Activated naive CD4-positive, alpha-beta T cell treated with anti-CD3 and anti-CD28 coated beads, Interleukin-2, amount 50 U/mL, for 16 hours (primary cell): ENCODE data around the gene DOCK7.

ENCODE experiments used
- DNase-seq: peaks from one replicate; pipeline ENCODE4 v3.0.0-alpha.2; 2020

Gene DOCK7

DNA sequence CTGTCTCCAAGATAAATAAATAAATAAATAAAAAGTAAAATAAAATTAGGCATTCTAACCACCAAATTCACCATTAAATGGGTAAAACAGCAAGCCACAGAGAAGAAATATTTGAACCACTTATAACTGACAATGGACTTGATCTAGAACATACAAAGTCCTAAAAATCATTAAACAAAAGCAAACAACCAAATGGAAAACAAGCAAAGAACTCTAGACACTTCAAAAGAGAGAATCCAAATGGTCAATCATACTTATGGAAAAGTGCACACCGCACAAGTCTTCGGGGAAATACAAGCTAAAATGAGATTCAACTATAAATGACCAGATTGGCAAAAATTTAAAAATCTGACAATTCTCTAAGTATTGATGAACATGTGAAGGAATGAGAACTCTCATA, 164.3 kb downstream of the DOCK7 start:
- no peak for DNase-seq

- no peak for DNase-seq
These were observed 171.6 kb downstream of the DOCK7 start for GRCh38 chr1:62516600-62516999.

- no peak for DNase-seq
These were observed 173.3 kb downstream of the DOCK7 start for GRCh38 chr1:62514746-62515423.

DNA sequence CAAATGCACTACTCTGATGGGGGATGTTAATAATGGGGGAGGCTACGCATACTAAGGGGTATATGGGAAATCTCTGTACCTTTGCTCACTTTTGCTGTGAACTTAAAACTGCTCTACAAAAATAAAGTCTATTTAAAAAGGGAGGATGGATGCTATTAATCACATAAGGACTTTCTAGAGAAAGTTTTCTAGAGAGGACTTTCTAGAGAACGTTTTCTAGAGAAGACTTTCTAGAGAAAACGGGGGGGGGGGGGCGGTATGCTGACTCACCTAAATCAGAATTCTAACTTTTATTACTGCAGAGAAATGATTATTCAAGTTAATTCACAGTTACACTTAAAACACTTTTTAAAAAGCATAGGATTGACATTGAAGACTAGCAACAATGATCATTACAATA, 175.2 kb downstream of the DOCK7 start:
- DNase-seq, result no peak

DNA sequence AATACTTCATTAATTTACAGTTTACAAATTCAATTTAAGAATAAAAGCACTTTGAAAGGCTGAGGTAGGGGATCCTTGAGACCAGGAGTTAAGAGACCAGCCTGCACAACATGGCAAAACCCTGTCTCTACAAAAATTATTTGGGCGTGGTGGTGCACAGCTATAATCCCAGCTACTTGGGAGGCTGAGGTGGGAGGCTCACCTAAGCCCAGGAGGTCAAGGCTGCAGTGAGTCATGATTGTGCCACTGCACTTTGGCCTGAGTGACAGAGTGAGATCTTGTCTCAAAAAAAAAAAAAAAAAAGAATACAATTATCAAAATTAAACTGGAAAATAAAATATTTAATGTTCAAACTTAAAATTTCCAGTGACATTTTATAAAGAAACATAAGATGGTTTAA, 179.2 kb downstream of the DOCK7 start:
- DNase-seq, result no peak

- DNase-seq, result no peak
These were observed 179.9 kb downstream of the DOCK7 start for GRCh38 chr1:62508187-62508758.

DNA sequence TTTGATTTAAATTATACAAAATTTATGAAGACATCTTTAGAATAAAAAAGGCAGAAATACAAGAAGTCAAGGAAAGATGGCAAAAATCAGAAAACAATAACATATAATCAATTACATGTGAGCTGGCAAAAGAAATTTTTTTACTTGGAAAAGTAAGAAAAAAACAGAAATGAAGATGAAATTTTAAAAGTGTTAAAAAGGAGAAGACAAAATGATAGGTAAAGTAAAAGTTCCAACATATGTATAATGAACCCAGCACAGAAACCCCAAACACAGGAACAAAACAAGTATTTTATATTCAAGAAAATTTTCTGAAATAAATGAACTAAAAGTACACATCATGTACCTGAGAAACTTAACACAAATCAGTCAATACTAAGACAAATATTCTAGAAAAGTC, 188.0 kb downstream of the DOCK7 start:
- no peak for DNase-seq

DNA sequence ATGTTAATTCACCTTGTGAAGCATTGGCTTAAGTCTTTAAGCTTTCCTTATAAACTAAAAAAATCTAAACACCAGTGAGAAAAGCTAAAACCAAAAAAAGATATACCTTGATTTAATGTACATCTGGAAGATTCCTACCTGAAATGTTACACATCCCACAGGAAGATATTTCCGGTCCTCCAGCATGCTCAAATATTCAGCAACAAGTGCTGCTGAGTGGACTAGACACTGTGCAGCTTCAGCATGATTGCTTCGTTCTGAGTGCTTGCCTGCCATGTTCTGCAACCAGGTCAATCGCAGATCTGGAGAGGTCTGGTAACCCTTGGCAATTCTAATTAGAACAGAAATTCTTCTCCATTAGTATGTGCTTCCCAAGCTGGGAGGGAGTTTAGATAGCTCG, 194.0 kb downstream of the DOCK7 start:
- no peak for DNase-seq

DNA sequence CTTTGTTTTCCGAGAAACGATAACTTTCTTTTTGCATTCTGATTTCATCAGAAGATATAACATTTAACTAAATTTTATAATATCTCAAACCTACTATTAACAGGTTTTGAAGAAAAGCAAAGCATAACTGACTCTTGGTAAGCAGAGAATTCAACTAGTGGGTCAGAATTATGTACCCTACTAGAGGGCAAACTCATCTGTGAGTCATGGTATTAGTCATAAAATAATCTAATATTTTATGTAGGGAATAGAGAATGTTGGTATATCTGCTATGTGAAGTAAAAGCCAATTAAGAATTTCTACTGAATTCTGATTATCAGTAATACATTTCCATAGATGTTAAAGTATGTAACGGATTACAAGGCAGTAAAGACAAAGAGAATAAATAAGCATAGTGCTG, 194.5 kb downstream of the DOCK7 start:
- DNase-seq, result no peak

GRCh38 chr1:62492521-62492920, 195.7 kb downstream of the DOCK7 start:
- DNase-seq, result no peak

- no peak for DNase-seq
These were observed 200.2 kb downstream of the DOCK7 start for GRCh38 chr1:62487956-62488355.

GRCh38 chr1:62484824-62485468, 203.2 kb downstream of the DOCK7 start:
- no peak for DNase-seq

DNA sequence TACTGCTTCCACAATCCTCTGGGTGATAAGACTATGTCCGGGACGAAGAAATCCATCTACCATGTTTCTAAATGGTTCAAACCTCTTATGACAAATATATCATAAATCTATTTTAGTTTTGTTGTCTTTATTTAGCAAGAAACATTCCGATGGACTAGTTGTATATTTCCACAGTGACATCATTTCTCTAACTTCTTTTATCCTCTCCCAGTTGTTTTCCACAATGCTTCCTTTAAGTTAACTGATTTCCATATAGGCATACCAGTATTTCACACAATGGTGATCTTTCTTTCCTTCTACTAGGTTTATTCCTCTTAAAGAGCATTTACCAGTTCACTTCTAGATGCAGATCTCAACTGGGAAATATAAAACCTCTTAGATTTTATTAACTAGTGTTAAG, 206.5 kb downstream of the DOCK7 start:
- no peak for DNase-seq

- no peak for DNase-seq
These were observed 211.5 kb downstream of the DOCK7 start for GRCh38 chr1:62476525-62477219.

- DNase-seq, result no peak
These were observed 221.1 kb downstream of the DOCK7 start for GRCh38 chr1:62467092-62467491.

- DNase-seq, result no peak
These were observed 225.8 kb downstream of the DOCK7 start for GRCh38 chr1:62462370-62462769.

- DNase-seq, result no peak
These were observed 230.2 kb downstream of the DOCK7 start for GRCh38 chr1:62457955-62458354.

- no peak for DNase-seq
These were observed 235.2 kb downstream of the DOCK7 start for GRCh38 chr1:62452951-62453350.

DNA sequence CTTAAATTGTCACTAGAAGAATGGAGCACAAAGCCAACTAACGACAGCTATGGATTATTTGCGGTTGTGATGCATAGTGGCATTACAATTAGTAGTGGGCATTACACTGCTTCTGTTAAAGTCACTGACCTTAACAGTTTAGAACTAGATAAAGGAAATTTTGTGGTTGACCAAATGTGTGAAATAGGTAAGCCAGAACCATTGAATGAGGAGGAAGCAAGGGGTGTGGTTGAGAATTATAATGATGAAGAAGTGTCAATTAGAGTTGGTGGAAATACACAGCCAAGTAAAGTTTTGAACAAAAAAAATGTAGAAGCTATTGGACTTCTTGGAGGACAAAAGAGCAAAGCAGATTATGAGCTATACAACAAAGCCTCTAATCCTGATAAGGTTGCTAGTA, 237.9 kb downstream of the DOCK7 start:
- DNase-seq, result no peak

DNA sequence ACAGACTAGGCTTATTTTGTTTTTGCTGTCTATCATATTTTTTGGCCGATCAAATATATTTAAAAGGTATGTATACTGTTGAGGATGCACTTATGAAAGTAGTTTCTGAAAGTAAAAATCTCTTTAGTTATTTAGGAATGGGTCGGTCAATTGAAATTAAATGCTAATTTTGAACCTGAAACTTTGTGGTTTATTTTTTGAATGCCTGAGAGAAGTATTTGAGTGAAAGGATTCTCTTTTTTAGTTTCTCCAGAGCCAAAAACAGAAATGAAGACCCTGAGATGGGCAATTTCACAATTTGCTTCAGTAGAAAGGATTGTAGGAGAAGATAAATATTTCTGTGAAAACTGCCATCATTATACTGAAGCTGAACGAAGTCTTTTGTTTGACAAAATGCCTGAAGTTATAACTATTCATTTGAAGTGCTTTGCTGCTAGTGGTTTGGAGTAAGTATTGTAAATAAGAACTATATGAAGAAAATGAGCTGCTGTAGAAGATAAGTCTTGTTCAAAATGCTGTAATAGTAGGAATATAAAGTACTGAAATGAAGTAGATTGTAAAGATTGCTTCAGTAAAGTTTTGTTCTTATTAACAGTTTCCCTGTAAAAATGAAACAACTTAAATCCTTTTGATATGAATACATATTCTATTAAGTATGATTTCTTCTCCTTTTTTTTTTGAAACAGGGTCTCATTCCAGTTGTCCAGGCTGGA, 239.8 kb downstream of the DOCK7 start:
- DNase-seq, result no peak

- no peak for DNase-seq
These were observed 243.5 kb downstream of the DOCK7 start for GRCh38 chr1:62444701-62445100.

GRCh38 chr1:62439652-62440371, 248.4 kb downstream of the DOCK7 start:
- DNase-seq, result no peak

DNA sequence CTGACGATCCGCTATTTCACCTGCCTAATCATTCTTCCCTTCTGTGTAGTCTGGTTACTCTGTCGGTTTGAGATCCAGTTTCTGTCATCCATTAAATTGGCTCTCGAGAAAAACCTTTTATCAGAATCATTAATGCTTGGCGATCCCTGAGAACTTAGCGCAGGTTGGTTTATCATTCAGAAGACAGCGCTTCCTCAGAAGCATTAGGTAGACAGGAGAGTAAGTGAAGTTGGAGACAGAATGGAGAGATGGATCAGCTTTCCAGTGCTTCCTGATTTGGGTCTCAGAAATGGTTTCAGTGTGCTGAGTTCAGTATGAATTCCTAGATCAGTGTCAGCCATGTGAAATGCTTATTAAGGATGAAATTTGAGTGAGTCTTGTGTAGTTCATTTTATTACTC, 250.0 kb downstream of the DOCK7 start:
- DNase-seq, result no peak
